Stomach smooth muscle (tissue), 2 donors: Measurements from ENCODE around the gene DNA2.

ENCODE experiments used
- H3K27ac ChIP-seq: one replicate; pipeline ENCODE4 v1.7.0; 2013; ENCODE audit warnings: mild to moderate bottlenecking, low read length, inconsistent platforms
- H3K27me3 ChIP-seq, 2 donors: one replicate each; pipeline ENCODE4 v1.7.0; 2013; ENCODE audit warnings: low read length in 2 of 2; ENCODE audit not compliant: insufficient read depth in 2 of 2, control insufficient read depth in 1 of 2
- H3K36me3 ChIP-seq, 2 donors: one replicate each; pipeline ENCODE4 v1.7.0; 2013; ENCODE audit warnings: low read length in 2 of 2; ENCODE audit not compliant: control insufficient read depth in 2 of 2, insufficient read depth in 2 of 2
- H3K4me1 ChIP-seq: one replicate; pipeline ENCODE4 v1.7.0; 2013; ENCODE audit warnings: low read length; ENCODE audit not compliant: control insufficient read depth, insufficient read depth
- H3K4me3 ChIP-seq, 2 donors: one replicate each; pipeline ENCODE4 v1.7.0; 2013; ENCODE audit warnings: low read length in 2 of 2
- H3K9ac ChIP-seq, 2 donors: one replicate each; pipeline ENCODE4 v1.7.0; 2013; ENCODE audit warnings: low read length in 2 of 2, mild to moderate bottlenecking in 1 of 2
- H3K9me3 ChIP-seq, 2 donors: one replicate each; pipeline ENCODE4 v1.7.0; 2013; ENCODE audit warnings: low read length in 2 of 2; ENCODE audit not compliant: control insufficient read depth in 2 of 2
- donor health status: healthy.
- donor health status: Pancreatic carcinoma.

Gene DNA2

GRCh38 chr10:68446179-68446578 is 25.6 kb downstream of the DNA2 start:
- Histone ChIP-seq H3K9ac (no peak overlapping the region), H3K4me3 (no peak overlapping the region), H3K36me3 (no peaks in the 10 kb centered on the region), H3K9me3 (no peaks in the 10 kb centered on the region), H3K4me1 (no peaks in the 10 kb centered on the region), H3K27ac (no peak overlapping the region), H3K27me3 (no peaks in the 10 kb centered on the region)

DNA sequence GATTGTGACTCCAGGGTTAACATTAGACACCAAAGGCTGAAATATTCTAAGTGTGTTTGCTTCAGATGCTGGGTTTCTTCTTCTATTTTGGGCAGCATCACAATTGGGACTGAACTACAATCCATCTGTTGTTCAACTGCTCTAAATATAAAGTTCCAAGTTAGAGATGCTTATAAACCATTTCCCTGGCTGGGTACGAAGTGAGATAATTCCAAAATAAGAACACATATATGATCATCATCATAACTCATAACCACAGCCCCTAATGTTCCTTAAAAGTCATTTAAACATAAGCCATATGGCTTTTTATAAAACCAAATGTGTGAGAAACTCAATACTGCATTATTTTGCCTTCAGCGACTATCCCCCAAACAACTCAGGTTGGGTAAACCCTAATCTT is 28.8 kb downstream of the DNA2 start:
- Histone ChIP-seq H3K36me3 (no peaks in the 10 kb centered on the region), H3K27me3 (no peaks in the 10 kb centered on the region), H3K4me1 (no peaks in the 10 kb centered on the region), H3K27ac (no peak overlapping the region), H3K9me3 (no peaks in the 10 kb centered on the region), H3K9ac (no peak overlapping the region), H3K4me3 (no peak overlapping the region)

- Histone ChIP-seq H3K27ac (no peak overlapping the region), H3K4me1 (no peaks in the 10 kb centered on the region), H3K9ac (no peak overlapping the region), H3K27me3 (no peaks in the 10 kb centered on the region), H3K9me3 (no peaks in the 10 kb centered on the region), H3K36me3 (no peaks in the 10 kb centered on the region), H3K4me3 (no peak overlapping the region)
These were observed 30.9 kb downstream of the DNA2 start for GRCh38 chr10:68440898-68441297.

- Histone ChIP-seq H3K9ac (no peak overlapping the region), H3K4me1 (no peaks in the 10 kb centered on the region), H3K9me3 (no peaks in the 10 kb centered on the region), H3K27me3 (no peaks in the 10 kb centered on the region), H3K27ac (no peak overlapping the region), H3K36me3 (no peaks in the 10 kb centered on the region), H3K4me3 (no peak overlapping the region)
These were observed 36.0 kb downstream of the DNA2 start for GRCh38 chr10:68435803-68436202.

DNA sequence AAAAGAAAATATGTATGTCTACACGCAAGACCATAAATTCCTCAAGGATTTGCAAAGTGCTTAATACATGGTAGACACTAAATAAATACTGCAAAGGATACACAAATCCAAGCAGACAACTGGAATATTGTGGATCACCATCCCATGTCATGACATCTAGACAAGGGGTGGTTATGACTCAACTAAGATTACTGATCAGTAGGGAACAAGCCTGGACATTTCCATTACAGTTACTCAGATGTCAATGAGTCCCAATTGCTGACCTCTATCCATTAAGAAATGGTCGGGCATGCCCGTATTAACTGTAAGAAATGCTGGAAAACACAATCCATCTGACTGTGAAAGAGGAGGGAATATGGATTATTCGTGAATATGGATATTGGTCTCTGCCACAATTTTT is 37.1 kb downstream of the DNA2 start:
- Histone ChIP-seq H3K4me1 (no peaks in the 10 kb centered on the region), H3K9me3 (no peaks in the 10 kb centered on the region), H3K27ac (no peak overlapping the region), H3K27me3 (no peaks in the 10 kb centered on the region), H3K36me3 (no peaks in the 10 kb centered on the region), H3K4me3 (no peak overlapping the region), H3K9ac (no peak overlapping the region)

- H3K27ac ChIP-seq: no peak overlapping the region
- H3K4me1 ChIP-seq: no peaks in the 10 kb centered on the region
- H3K36me3 ChIP-seq: no peaks in the 10 kb centered on the region
- no peak overlapping the region for H3K4me3 ChIP-seq
- H3K27me3 ChIP-seq: no peaks in the 10 kb centered on the region
- H3K9me3 ChIP-seq: no peaks in the 10 kb centered on the region
- no peak overlapping the region for H3K9ac ChIP-seq
These were observed 43.2 kb downstream of the DNA2 start for GRCh38 chr10:68428396-68429104.

DNA sequence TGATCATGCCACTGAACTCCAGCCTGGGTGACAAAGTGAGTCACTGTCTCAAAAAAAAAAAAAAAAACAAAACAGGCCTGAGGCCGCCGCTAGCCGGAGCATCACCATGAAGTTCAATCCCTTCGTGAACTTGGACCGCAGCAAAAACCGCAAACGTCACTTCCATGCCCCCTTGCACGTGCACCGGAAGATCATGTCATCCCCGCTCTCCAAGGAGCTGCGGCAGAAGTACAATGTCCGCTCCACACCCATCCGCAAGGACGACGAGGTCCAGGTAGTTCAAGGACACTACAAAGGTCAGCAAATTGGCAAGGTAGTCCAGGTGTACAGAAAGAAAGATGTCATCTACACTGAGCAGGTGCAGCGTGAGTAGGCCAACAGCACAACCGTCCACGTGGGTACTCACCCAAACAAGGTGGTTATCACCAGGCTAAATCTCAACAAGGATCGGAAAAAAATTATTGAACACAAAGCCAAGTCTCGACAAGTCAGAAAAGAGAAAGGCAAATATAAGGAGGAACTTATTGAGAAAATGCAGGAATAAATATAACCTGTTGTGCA is 47.2 kb downstream of the DNA2 start:
- H3K27me3 ChIP-seq: no peaks in the 10 kb centered on the region
- H3K4me3 ChIP-seq: no peak overlapping the region
- H3K9me3 ChIP-seq: no peaks in the 10 kb centered on the region
- H3K27ac ChIP-seq: no peak overlapping the region
- H3K9ac ChIP-seq: no peak overlapping the region
- H3K4me1 ChIP-seq: no peaks in the 10 kb centered on the region
- no peaks in the 10 kb centered on the region for H3K36me3 ChIP-seq

DNA sequence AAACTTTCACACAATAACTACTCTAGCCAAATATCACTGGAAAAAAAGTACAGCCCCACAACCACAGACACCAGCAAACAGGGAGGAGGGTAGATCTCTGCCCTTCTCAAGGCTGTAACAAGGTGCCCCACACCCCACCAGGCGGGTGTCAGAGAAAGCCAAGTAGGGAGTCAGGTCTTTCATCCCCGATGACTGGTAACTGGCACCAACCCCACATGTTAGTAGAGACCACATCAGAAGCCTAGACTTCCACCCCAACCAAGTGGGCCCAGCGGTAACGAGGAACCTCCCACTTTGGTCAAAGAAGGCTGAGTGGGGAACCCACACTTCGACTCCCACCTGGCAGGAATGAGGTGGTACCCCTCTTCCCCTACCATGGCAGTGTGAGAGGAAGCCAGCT is 48.3 kb downstream of the DNA2 start:
- Histone ChIP-seq H3K27ac (no peak overlapping the region), H3K9me3 (no peaks in the 10 kb centered on the region), H3K9ac (no peak overlapping the region), H3K27me3 (no peaks in the 10 kb centered on the region), H3K36me3 (no peaks in the 10 kb centered on the region), H3K4me3 (no peak overlapping the region), H3K4me1 (no peaks in the 10 kb centered on the region)

- H3K27ac ChIP-seq: no peak overlapping the region
- no peaks in the 10 kb centered on the region for H3K27me3 ChIP-seq
- no peaks in the 10 kb centered on the region for H3K9me3 ChIP-seq
- no peaks in the 10 kb centered on the region for H3K4me1 ChIP-seq
- no peak overlapping the region for H3K4me3 ChIP-seq
- H3K36me3 ChIP-seq: no peaks in the 10 kb centered on the region
- H3K9ac ChIP-seq: no peak overlapping the region
These were observed 52.4 kb downstream of the DNA2 start for GRCh38 chr10:68419376-68419775.

GRCh38 chr10:68408898-68409518 is 62.8 kb downstream of the DNA2 start:
- H3K36me3 ChIP-seq: no peaks in the 10 kb centered on the region
- no peaks in the 10 kb centered on the region for H3K9me3 ChIP-seq
- no peaks in the 10 kb centered on the region for H3K27me3 ChIP-seq
- H3K4me3 ChIP-seq: no peak overlapping the region
- no peak overlapping the region for H3K9ac ChIP-seq
- no peak overlapping the region for H3K27ac ChIP-seq
- H3K4me1 ChIP-seq: peaks cover 10% of the 10 kb centered on the region
